Neural cell (in vitro differentiated cells): ENCODE measurements around the gene ZNF264.

ENCODE experiments used
- CTCF ChIP-seq: fragments of 450-650 bp; IDR thresholded peaks from 2 replicates; pipeline ENCODE4 v1.5.1; 2014; ENCODE audit warnings: antibody characterized with exemption, mild to moderate bottlenecking, moderate library complexity; ENCODE audit not compliant: poor library complexity, severe bottlenecking
- EP300 ChIP-seq: fragments of 450-650 bp; conservative IDR thresholded peaks from 2 replicates; pipeline ENCODE4 v1.6.1; 2014; ENCODE audit warnings: antibody characterized with exemption, mild to moderate bottlenecking, moderate library complexity; ENCODE audit not compliant: poor library complexity, severe bottlenecking
- EZH2 ChIP-seq: fragments of 200-600, 300-800 bp; shearing (Covaris generic), sonication (generic); IDR thresholded peaks from 2 replicates; pipeline ENCODE4 v1.6.1; 2014; ENCODE audit warnings: antibody characterized with exemption, low read length, borderline replicate concordance, mild to moderate bottlenecking; ENCODE audit not compliant: insufficient read depth, poor library complexity, severe bottlenecking
- POLR2AphosphoS5 ChIP-seq: IDR thresholded peaks from 2 replicates; pipeline ENCODE4 v1.6.1; 2012
- REST ChIP-seq: IDR thresholded peaks from 2 replicates; pipeline ENCODE4 v1.6.1; 2012; ENCODE audit warnings: borderline replicate concordance
- SMC3 ChIP-seq: fragments of 450-650 bp; conservative IDR thresholded peaks from 2 replicates; pipeline ENCODE4 v1.6.1; 2014; ENCODE audit warnings: antibody characterized with exemption, mild to moderate bottlenecking, moderate library complexity; ENCODE audit not compliant: poor library complexity

GRCh38 chr19:57231686-57232085, 40.4 kb downstream of the ZNF264 start:
- TF ChIP-seq CTCF, result no peak
- no peak for TF ChIP-seq EZH2
- no peak for TF ChIP-seq POLR2AphosphoS5
- no peak for TF ChIP-seq SMC3
- TF ChIP-seq REST, result no peak
- no peak for TF ChIP-seq EP300
